WI38 (cell line): ENCODE results near the gene FRMD4A.

Experiments used
- H3K4me3 ChIP-seq: 2 replicates; pipeline ENCODE4 v1.5.1; 2011; ENCODE audit warnings: low read depth, mild to moderate bottlenecking, control low read depth, low read length
- TF ChIP-seq, protein P1 (sequence below): IDR thresholded peaks from 2 replicates; pipeline ENCODE4 v1.5.1; 2012; ENCODE audit warnings: low read depth, mild to moderate bottlenecking, control low read depth, low read length

The FRMD4A gene

DNA sequence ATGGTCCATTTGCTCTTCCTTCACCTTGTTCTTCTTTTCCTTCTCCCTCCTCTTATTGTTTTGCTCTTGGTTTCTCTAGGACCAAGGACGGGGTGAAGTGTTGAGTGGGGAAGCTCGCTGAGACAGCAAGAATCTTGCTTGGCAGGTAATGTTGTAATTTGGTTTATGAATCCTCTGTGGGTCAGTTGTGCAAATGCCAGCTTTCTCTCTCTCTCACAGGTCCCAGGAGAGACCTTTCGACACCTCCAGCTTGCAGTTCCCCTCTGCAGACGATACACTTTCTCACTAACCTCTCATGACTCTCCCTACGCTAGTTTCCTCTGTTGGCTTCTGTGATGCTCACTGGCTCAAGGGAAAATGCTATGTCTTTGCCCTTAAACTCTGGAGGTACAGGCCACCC is 77.0 kb downstream of the FRMD4A start:
- H3K4me3 ChIP-seq: no peak overlapping the region
- TF ChIP-seq, protein P1, sequence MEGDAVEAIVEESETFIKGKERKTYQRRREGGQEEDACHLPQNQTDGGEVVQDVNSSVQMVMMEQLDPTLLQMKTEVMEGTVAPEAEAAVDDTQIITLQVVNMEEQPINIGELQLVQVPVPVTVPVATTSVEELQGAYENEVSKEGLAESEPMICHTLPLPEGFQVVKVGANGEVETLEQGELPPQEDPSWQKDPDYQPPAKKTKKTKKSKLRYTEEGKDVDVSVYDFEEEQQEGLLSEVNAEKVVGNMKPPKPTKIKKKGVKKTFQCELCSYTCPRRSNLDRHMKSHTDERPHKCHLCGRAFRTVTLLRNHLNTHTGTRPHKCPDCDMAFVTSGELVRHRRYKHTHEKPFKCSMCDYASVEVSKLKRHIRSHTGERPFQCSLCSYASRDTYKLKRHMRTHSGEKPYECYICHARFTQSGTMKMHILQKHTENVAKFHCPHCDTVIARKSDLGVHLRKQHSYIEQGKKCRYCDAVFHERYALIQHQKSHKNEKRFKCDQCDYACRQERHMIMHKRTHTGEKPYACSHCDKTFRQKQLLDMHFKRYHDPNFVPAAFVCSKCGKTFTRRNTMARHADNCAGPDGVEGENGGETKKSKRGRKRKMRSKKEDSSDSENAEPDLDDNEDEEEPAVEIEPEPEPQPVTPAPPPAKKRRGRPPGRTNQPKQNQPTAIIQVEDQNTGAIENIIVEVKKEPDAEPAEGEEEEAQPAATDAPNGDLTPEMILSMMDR: no peak

DNA sequence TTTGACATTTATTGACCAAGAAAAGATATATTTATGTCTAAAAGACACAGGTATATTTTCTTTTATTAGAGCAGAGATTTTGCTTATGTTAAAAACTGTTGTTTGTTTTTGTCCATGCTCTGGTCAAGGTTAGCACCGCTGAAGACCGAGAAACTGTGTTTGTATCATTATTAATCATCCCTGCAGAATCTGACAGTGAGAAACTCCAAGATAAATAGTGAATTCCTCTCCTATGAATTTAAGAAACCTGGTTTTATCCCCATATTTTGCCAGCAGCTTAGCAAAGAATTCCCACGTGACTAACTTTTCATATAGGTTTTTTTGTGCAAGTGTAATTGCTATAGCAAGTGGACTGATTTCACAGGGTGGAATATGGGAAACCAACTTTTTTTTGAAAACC is 77.6 kb downstream of the FRMD4A start:
- TF ChIP-seq, protein P1: no peak
- H3K4me3 ChIP-seq: no peak overlapping the region

DNA sequence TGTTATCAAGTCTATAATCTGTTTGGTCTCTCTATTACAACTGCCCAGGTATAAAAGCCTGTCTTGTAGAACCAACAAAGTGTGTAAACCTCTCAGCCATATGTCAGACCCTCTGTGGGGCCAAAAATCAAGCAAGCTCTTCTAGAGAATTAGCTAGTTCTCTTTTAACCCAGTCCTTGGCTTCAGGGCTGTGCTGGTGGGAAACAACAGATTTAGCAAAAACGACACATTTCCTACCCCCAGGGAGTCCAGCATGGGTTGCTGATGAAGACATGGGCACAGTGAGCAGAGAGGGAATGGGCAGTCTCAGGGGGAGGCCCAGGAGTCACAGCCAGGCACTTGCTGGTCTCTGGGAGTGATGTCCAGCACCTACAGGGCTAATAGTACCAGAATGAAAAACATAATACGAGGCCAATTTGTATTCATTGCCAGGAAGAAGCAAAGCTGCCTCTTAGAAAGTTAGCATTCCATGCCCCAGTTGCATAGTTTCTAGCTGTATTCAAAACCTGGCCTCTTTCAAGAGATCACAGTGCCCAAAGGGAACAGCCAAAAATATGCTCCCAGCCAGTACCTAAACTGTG is 80.1 kb downstream of the FRMD4A start:
- TF ChIP-seq, protein P1: no peak
- H3K4me3 ChIP-seq: no peak overlapping the region

DNA sequence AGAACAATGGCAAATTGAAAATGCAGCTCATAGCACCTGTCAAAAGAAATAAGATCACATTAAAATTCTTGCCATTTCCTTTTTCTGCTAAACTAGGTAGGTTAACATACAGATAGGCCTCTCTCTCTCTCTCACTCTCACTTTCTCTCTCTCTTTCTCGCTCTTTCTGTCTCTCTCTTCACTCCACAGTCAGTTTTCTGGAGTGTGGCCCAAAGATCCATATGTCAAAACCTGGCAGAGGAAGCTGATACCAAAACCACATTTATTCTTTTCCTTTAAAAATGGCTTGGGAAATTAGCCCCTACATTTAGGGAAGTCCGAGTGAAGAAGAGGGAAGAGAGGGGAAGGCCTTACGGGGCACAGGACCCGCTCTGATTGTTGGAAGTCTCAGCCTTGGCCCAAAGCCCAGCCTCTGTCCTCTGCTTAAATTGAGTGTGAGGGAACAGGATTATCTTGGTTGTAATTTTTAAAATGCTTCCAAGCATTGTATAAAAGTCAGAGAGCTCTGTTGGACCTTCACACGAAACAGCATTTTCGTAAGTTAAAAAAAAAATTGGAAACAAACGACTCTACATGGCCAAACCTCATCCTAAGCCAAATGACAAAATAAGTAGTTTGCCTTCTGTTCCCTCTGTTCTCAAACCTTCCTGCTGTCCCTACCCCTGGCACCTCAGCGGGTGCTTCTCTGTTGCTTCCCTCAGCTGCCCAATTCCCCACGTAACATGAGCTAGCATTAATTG is 83.2 kb downstream of the FRMD4A start:
- TF ChIP-seq, protein P1: no peak
- H3K4me3 ChIP-seq: no peak overlapping the region

DNA sequence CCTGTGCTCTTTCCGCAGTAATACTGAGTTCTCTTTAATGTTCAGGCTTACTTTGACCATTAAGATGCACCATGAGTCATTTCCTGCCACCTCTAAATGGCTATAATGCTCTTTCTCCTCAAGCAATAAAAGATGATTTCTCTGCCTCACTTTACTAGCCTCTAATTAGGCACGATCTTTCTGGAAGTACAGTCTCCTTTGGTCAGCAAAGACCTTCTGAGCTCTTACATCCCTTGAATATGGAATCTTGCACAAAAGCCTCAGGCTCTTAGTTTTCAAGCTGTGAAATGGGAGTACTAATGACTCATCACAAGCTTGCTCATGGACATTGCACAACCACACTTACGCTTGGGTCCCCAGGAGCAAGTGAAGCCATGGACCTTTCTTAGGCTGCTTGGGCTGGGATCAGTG is 85.9 kb downstream of the FRMD4A start:
- H3K4me3 ChIP-seq: no peak overlapping the region
- TF ChIP-seq, protein P1: no peak

DNA sequence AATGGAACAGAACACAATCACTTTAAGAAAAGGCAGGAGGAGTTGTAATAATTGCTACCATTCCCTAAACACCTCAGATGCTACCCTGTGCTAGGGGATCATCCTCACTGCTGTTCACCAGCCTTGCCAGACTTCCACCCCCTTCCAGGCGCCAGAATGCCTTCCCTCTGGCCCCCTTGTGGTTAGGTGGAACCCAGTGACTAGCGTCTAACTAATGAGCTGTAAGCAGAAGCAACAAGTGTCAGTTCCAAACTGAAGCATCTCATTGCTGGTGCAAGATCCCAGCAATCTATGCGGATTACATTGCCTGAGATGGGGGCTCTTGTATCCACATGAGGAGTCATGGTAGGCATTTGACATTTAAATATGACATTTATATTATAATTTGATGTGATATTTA is 86.6 kb downstream of the FRMD4A start:
- TF ChIP-seq, protein P1: no peak; the same call in 1 of the 2 replicates
- H3K4me3 ChIP-seq: no peak overlapping the region

DNA sequence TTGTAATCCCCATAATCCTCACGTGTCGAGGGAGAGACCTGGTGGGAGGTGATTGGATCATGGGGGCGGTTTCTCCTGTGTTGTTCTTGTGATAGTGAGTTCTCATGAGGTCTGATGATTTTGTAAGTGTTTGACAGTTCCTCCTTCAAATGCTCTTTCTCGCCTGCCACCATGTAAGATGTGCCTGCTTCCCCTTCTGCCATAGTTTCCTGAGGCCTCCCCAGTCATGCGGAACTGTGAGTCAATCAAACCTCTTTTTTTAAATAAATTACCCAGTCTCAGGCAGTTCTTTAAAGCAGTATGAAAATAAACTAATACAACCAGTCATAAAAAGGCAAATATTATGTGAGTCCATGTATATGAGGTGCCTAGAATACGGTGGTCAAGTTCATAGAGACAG is 87.5 kb downstream of the FRMD4A start:
- no peak overlapping the region for H3K4me3 ChIP-seq
- TF ChIP-seq, protein P1: no peak
